ENCODE data around the gene BAIAP2.

Gene BAIAP2

DNA sequence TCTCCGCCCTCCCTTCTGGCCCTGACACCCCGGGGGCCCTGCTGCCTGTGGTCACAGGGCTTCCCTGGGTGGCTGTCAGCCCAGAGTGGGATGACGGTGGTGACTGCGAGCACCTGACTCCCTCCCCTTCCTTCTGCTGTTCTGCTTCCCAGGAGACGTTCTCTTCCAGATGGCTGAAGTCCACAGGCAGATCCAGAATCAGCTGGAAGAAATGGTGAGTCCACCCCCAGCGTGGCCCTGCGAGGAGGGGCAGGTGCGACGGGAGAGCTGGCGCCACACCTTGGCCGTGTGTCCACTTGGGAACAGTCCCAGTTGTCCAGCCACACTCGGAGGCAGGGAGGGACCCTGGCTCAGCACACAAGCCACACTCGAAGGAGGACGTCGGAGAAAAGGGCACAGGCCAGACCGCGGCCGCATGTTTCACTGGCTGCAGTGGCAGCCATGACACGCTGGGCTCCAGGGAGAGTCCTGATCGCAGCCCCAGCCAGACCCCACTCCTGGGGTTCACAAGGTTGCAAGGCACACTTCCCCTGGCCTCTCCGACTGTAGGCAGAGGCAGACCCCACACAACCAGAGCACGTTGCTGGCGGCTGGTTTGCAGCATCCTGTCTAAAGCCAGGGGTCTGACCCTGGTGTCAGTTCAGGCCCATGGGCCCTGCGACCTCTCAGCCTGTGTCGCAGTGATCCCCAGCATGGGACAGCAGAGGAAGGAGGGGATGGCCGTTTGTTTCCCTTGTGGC lies 49.9 kb downstream of the BAIAP2 start:
- Histone ChIP-seq H3K27ac (ENCODE audit: low read depth, low read length) (no peak overlapping the region), H3K9ac (ENCODE audit: low read length in 5 of 5) (no peak overlapping the region), H3K4me1 (ENCODE audit: control insufficient read depth in 5 of 5, insufficient read depth in 5 of 5, low read length in 5 of 5) (peaks cover 0 to 20% (median 6%) of the 10 kb centered on the region in 5 donors), H3K9me3 (ENCODE audit: control insufficient read depth in 5 of 5, low read length in 5 of 5) (no peaks in the 10 kb centered on the region), H3K27me3 (ENCODE audit: control insufficient read depth in 5 of 5, insufficient read depth in 4 of 5, low read length in 5 of 5) (peaks cover 0 to 4% (median 0%) of the 10 kb centered on the region in 5 donors), H3K36me3 (ENCODE audit: control insufficient read depth in 5 of 5, insufficient read depth in 5 of 5, low read length in 5 of 5) (peaks cover 0 to 41% (median 9%) of the 10 kb centered on the region in 5 donors), H3K4me3 (ENCODE audit: low read depth in 1 of 5, low read length in 5 of 5) (no peak overlapping the region)

DNA sequence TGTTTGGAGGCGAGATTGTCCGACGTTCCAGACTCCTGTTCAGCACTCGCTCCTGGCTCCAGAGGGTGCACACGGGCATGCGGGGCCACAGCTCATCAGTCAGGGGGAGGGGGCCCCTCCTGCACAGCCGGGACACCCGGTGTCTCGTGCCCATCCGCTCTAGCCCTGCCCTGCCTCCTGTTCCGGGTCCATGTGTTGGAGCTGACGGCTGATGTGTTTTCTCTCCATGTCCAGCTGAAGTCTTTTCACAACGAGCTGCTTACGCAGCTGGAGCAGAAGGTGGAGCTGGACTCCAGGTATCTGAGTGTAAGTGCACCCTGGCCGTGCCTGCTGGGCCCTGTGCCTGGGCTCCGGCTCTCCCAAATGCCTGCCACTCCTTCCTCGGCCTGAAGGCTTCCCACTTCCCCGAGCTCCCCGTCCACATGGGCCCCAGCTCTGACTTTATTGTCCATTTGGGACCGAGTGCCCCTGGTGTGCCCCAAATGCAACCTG lies 50.5 kb downstream of the BAIAP2 start:
- H3K4me1 ChIP-seq (ENCODE audit: control insufficient read depth in 5 of 5, insufficient read depth in 5 of 5, low read length in 5 of 5): peaks cover 1 to 26% (median 12%) of the 10 kb centered on the region in 5 donors
- H3K27ac ChIP-seq (ENCODE audit: low read depth, low read length): no peak overlapping the region
- no peaks in the 10 kb centered on the region for H3K9me3 ChIP-seq (ENCODE audit: control insufficient read depth in 5 of 5, low read length in 5 of 5)
- H3K27me3 ChIP-seq (ENCODE audit: control insufficient read depth in 5 of 5, insufficient read depth in 4 of 5, low read length in 5 of 5): peaks cover 0 to 4% (median 0%) of the 10 kb centered on the region in 5 donors
- H3K4me3 ChIP-seq (ENCODE audit: low read depth in 1 of 5, low read length in 5 of 5): no peak overlapping the region
- H3K36me3 ChIP-seq (ENCODE audit: control insufficient read depth in 5 of 5, insufficient read depth in 5 of 5, low read length in 5 of 5): peaks cover 0 to 41% (median 9%) of the 10 kb centered on the region in 5 donors
- H3K9ac ChIP-seq (ENCODE audit: low read length in 5 of 5): no peak overlapping the region

GRCh38 chr17:81086789-81087551 lies 52.0 kb downstream of the BAIAP2 start:
- H3K9ac ChIP-seq (ENCODE audit: low read length in 5 of 5): no peak overlapping the region
- H3K36me3 ChIP-seq (ENCODE audit: control insufficient read depth in 5 of 5, insufficient read depth in 5 of 5, low read length in 5 of 5): peaks cover 0 to 41% (median 9%) of the 10 kb centered on the region in 5 donors
- no peak overlapping the region for H3K4me3 ChIP-seq (ENCODE audit: low read depth in 1 of 5, low read length in 5 of 5)
- H3K27ac ChIP-seq (ENCODE audit: low read depth, low read length): no peak overlapping the region
- no peaks in the 10 kb centered on the region for H3K9me3 ChIP-seq (ENCODE audit: control insufficient read depth in 5 of 5, low read length in 5 of 5)
- H3K4me1 ChIP-seq (ENCODE audit: control insufficient read depth in 5 of 5, insufficient read depth in 5 of 5, low read length in 5 of 5): peaks cover 1 to 26% (median 15%) of the 10 kb centered on the region in 5 donors
- H3K27me3 ChIP-seq (ENCODE audit: control insufficient read depth in 5 of 5, insufficient read depth in 4 of 5, low read length in 5 of 5): peaks cover 0 to 4% (median 0%) of the 10 kb centered on the region in 5 donors

DNA sequence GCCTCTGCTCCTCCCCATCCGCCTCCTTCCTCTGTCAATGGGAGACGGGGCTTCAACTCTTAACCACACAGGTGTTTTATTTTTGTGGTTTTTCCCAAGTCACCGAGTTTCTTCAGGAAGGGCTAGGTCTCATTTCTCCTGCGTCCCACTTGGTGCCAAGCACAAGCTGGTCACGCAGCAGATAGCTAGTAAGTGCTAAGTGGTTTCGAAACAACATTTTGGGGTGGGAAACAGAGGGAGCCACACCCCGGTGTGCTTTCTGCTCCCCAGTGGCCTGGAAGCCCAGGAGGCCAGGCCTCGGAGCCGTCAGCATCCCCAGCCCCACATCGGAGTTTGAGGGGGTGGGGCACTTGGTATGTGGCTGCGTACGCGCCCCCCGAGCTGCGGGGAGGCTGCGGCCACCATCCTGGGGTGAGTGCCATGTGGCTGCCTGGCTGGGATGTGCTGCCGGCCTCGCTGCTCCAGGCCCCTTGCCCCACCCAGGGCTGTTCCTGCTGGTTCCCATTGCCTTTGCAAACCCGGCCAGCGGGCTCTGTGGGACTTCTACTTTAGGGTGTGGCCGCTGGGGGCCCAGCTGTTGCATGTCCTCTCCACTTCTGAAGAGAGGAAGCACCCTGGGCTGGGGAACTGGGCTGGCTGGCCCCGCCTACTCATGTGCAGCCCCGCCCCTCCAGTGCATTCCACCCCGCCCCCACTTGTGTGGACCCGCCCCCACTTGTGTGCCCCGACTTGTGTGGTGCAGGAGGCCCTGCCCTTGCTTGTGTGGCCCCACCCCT lies 55.6 kb downstream of the BAIAP2 start:
- Histone ChIP-seq H3K9me3 (ENCODE audit: control insufficient read depth in 5 of 5, low read length in 5 of 5) (no peaks in the 10 kb centered on the region), H3K4me1 (ENCODE audit: control insufficient read depth in 5 of 5, insufficient read depth in 5 of 5, low read length in 5 of 5) (peaks cover 7 to 25% (median 18%) of the 10 kb centered on the region in 5 donors), H3K9ac (ENCODE audit: low read length in 5 of 5) (no peak overlapping the region), H3K36me3 (ENCODE audit: control insufficient read depth in 5 of 5, insufficient read depth in 5 of 5, low read length in 5 of 5) (peaks cover 0 to 33% (median 6%) of the 10 kb centered on the region in 5 donors), H3K4me3 (ENCODE audit: low read depth in 1 of 5, low read length in 5 of 5) (no peak overlapping the region), H3K27ac (ENCODE audit: low read depth, low read length) (no peak overlapping the region), H3K27me3 (ENCODE audit: control insufficient read depth in 5 of 5, insufficient read depth in 4 of 5, low read length in 5 of 5) (peaks cover 0 to 18% (median 2%) of the 10 kb centered on the region in 5 donors)

- no peak overlapping the region for H3K4me3 ChIP-seq (ENCODE audit: low read depth in 1 of 5, low read length in 5 of 5)
- no peak overlapping the region for H3K9ac ChIP-seq (ENCODE audit: low read length in 5 of 5)
- no peak overlapping the region for H3K27ac ChIP-seq (ENCODE audit: low read depth, low read length)
- H3K27me3 ChIP-seq (ENCODE audit: control insufficient read depth in 5 of 5, insufficient read depth in 4 of 5, low read length in 5 of 5): peaks cover 0 to 23% (median 2%) of the 10 kb centered on the region in 5 donors
- no peaks in the 10 kb centered on the region for H3K9me3 ChIP-seq (ENCODE audit: control insufficient read depth in 5 of 5, low read length in 5 of 5)
- H3K4me1 ChIP-seq (ENCODE audit: control insufficient read depth in 5 of 5, insufficient read depth in 5 of 5, low read length in 5 of 5): peaks cover 7 to 31% (median 21%) of the 10 kb centered on the region in 5 donors
- H3K36me3 ChIP-seq (ENCODE audit: control insufficient read depth in 5 of 5, insufficient read depth in 5 of 5, low read length in 5 of 5): peaks cover 0 to 30% (median 6%) of the 10 kb centered on the region in 5 donors
Observed at GRCh38 chr17:81091154-81091553, 56.2 kb downstream of the BAIAP2 start.

GRCh38 chr17:81091774-81092517 lies 57.0 kb downstream of the BAIAP2 start:
- peaks cover 0 to 26% (median 5%) of the 10 kb centered on the region in 5 donors for H3K27me3 ChIP-seq (ENCODE audit: control insufficient read depth in 5 of 5, insufficient read depth in 4 of 5, low read length in 5 of 5)
- H3K36me3 ChIP-seq (ENCODE audit: control insufficient read depth in 5 of 5, insufficient read depth in 5 of 5, low read length in 5 of 5): peaks cover 0 to 23% (median 2%) of the 10 kb centered on the region in 5 donors
- H3K4me1 ChIP-seq (ENCODE audit: control insufficient read depth in 5 of 5, insufficient read depth in 5 of 5, low read length in 5 of 5): peaks cover 7 to 39% (median 28%) of the 10 kb centered on the region in 5 donors
- H3K9ac ChIP-seq (ENCODE audit: low read length in 5 of 5): no peak overlapping the region
- H3K9me3 ChIP-seq (ENCODE audit: control insufficient read depth in 5 of 5, low read length in 5 of 5): no peaks in the 10 kb centered on the region
- H3K27ac ChIP-seq (ENCODE audit: low read depth, low read length): no peak overlapping the region
- no peak overlapping the region for H3K4me3 ChIP-seq (ENCODE audit: low read depth in 1 of 5, low read length in 5 of 5)

DNA sequence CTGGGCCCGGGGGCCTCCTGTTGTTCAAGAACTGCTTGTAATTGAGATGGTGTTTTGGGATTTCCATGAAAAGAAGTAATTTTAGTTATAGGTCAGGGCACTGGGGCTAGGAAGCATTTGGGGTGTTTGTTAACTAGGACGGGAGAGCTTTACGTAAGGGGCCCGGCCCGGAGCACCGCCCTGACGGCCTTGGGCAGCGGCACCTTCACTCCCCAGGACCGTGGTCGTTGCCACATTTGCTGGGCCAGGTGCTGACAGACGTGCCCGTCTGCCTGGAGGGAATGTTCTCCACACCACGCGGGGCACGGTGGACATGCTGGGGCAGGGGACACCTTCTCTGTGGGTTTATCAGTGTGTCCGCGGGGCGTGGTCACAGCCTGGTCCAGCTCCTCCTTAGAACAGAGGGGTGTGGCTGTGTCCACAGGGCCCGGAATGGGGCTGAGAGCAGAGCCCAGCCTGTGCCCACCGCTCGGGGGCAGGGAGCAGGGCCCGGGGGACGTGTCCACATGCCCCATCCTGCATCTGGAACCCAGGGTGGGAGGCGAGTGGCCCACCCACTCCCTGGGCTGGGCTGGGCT lies 57.7 kb downstream of the BAIAP2 start:
- Histone ChIP-seq H3K36me3 (ENCODE audit: control insufficient read depth in 5 of 5, insufficient read depth in 5 of 5, low read length in 5 of 5) (peaks cover 0 to 16% (median 2%) of the 10 kb centered on the region in 5 donors), H3K9me3 (ENCODE audit: control insufficient read depth in 5 of 5, low read length in 5 of 5) (no peaks in the 10 kb centered on the region), H3K27me3 (ENCODE audit: control insufficient read depth in 5 of 5, insufficient read depth in 4 of 5, low read length in 5 of 5) (peaks cover 1 to 27% (median 7%) of the 10 kb centered on the region in 5 donors), H3K4me1 (ENCODE audit: control insufficient read depth in 5 of 5, insufficient read depth in 5 of 5, low read length in 5 of 5) (peaks cover 7 to 45% (median 33%) of the 10 kb centered on the region in 5 donors), H3K27ac (ENCODE audit: low read depth, low read length) (no peak overlapping the region), H3K4me3 (ENCODE audit: low read depth in 1 of 5, low read length in 5 of 5) (no peak overlapping the region), H3K9ac (ENCODE audit: low read length in 5 of 5) (no peak overlapping the region)

DNA sequence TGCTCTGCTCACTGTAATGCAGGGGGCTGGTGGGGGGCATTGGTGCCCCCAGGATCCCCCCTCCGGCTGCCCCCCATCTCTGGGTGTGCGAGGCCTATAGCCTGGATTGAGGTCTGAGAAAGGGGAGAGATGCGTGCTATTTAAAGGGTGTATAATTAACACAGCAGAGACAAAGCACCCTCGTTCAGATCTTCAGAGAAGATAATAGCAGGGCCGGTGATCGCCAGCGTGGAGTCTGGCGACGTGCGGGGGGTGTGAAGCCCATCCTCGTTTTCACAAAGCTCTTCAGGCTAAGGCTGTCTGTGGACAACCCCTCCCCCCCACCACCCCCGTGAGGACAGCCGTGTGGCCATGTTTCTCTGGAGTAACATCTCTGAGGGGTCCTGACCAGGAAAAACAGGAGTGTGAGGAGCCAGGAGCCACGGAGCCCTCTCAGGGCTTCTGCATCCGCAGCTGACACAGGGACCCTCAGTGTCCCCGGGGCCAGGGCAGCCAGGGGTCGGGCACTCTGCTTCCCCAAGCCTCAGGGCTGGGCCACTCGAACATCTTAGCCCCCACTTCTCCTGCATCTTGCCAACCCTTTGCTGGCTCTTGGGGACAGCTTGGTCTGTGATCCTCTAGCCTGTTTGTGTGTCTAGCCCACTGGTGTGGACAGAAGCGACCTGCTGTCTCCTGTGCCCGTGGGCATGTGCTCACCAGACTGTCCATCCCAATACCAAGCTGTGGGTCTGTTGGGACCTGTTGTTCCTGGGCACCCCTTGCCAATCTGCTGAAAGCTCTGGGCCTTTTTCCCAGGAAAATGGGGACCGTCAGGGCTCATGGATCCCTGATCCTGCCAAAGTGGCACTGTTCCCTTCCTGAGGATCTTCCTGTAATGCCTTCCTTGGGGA lies 58.9 kb downstream of the BAIAP2 start:
- Histone ChIP-seq H3K9ac (ENCODE audit: low read length in 5 of 5) (no peak overlapping the region), H3K9me3 (ENCODE audit: control insufficient read depth in 5 of 5, low read length in 5 of 5) (no peaks in the 10 kb centered on the region), H3K27me3 (ENCODE audit: control insufficient read depth in 5 of 5, insufficient read depth in 4 of 5, low read length in 5 of 5) (peaks cover 2 to 31% (median 7%) of the 10 kb centered on the region in 5 donors), H3K4me1 (ENCODE audit: control insufficient read depth in 5 of 5, insufficient read depth in 5 of 5, low read length in 5 of 5) (peaks cover 7 to 53% (median 36%) of the 10 kb centered on the region in 5 donors), H3K27ac (ENCODE audit: low read depth, low read length) (no peak overlapping the region), H3K36me3 (ENCODE audit: control insufficient read depth in 5 of 5, insufficient read depth in 5 of 5, low read length in 5 of 5) (peaks cover 0 to 3% (median 0%) of the 10 kb centered on the region in 5 donors), H3K4me3 (ENCODE audit: low read depth in 1 of 5, low read length in 5 of 5) (no peak overlapping the region)
